ENCODE data around the gene VPS51.
"Not testable (repeated sequence)": the region's sequence is repeated elsewhere in the genome, so short reads cannot be mapped to it uniquely, and the experiment has no call there.

Gene VPS51

DNA sequence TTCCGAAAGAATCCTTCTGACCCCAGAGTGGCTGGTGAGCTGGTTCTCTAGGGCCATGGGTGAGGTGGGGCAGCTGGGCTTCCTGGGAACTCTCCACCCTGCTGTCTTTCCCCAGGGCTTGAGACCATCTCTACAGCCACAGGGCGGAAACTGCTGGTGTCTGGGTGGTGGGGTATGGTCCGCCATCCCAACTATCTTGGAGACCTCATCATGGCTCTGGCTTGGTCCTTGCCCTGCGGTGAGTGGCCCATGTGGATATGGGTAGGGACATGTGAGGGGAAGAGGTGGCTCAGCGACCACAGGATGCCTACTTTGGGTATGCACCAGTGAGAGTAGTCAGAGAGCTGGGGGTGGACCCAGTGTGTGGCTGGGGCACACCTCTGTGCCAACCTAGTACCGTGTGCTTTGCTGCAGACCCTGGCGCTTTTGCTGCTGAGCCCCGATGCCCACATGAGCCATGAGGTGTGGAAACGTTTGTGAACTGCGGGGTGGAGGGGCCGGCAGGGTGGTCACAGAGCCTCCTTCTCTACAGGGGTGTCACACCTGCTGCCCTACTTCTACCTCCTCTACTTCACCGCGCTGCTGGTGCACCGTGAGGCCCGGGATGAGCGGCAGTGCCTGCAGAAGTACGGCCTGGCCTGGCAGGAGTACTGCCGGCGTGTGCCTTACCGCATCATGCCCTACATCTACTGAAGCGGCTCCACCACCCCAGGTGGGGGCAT is 19.5 kb downstream of the VPS51 start:
- Histone ChIP-seq H3K27ac (ENCODE audit: low read depth, low read length) (no peak overlapping the region), H3K4me1 (ENCODE audit: control insufficient read depth, insufficient read depth, low read length) (peaks cover 16% of the 10 kb centered on the region), H3K9ac (ENCODE audit: low read depth, low read length) (no peak overlapping the region)

DNA sequence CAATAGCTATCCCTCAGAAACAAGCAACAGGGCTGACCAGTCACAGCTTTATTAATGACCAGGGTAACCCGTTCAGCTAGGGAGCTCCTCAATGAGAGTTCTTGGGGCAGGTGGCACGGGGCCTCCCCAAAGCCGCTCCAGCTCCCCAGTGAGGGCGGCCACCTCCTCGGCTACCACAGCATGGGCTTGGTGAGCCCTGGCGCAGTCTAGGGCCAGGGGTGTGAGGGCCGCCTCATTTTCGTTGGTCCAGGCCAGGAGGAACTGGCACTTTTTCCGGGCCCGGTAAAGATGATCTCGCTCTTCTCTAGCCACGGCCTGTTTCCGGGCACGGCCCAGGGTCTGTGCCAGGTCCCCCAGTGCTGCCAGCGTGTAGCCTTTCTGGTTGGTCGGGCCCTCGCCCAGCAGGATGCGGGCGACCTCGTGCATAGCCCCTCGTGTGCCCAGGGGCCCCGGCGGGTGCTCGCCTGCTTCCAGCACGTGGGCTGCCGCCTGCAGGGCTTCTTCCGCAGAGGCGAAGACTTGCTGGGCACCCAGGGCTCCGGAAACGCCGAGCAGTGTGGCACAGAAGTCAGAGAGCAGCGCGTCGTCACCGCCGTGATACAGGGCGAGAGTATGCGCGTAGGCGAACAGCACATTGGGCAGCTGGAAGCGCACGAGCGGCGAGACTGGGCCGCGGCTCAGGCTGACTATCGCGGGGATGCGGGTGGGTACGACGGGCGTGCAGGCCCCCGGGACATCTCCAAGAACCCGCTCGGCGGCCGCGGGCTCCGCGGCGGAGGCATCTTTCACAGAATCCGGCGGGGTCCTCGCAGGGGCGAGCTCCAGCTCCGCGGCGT is 20.6 kb downstream of the VPS51 start:
- peak overlapping the region; percentile 92 for H3K27ac ChIP-seq (ENCODE audit: low read depth, low read length)
- H3K9ac ChIP-seq (ENCODE audit: low read depth, low read length), result peak overlapping the region; percentile 81
- H3K27me3 ChIP-seq (ENCODE audit: control insufficient read depth, insufficient read depth, low read length), result no peaks in the 10 kb centered on the region
- no peaks in the 10 kb centered on the region for H3K9me3 ChIP-seq (ENCODE audit: control insufficient read depth, insufficient read depth, low read length)
- H3K4me1 ChIP-seq (ENCODE audit: control insufficient read depth, insufficient read depth, low read length), result peaks cover 16% of the 10 kb centered on the region
- peak overlapping the region; percentile 79 for H3K4me3 ChIP-seq (ENCODE audit: low read depth, low read length)
- peaks cover 42% of the 10 kb centered on the region for H3K36me3 ChIP-seq (ENCODE audit: control insufficient read depth, insufficient read depth, low read length)

More for the DNA sequence above, 19.5 kb downstream of the VPS51 start:
- Histone ChIP-seq H3K4me3 (ENCODE audit: low read depth, low read length) (no peak overlapping the region), H3K27me3 (ENCODE audit: control insufficient read depth, insufficient read depth, low read length) (no peaks in the 10 kb centered on the region), H3K36me3 (ENCODE audit: control insufficient read depth, insufficient read depth, low read length) (peaks cover 35% of the 10 kb centered on the region), H3K9me3 (ENCODE audit: control insufficient read depth, insufficient read depth, low read length) (no peaks in the 10 kb centered on the region)

DNA sequence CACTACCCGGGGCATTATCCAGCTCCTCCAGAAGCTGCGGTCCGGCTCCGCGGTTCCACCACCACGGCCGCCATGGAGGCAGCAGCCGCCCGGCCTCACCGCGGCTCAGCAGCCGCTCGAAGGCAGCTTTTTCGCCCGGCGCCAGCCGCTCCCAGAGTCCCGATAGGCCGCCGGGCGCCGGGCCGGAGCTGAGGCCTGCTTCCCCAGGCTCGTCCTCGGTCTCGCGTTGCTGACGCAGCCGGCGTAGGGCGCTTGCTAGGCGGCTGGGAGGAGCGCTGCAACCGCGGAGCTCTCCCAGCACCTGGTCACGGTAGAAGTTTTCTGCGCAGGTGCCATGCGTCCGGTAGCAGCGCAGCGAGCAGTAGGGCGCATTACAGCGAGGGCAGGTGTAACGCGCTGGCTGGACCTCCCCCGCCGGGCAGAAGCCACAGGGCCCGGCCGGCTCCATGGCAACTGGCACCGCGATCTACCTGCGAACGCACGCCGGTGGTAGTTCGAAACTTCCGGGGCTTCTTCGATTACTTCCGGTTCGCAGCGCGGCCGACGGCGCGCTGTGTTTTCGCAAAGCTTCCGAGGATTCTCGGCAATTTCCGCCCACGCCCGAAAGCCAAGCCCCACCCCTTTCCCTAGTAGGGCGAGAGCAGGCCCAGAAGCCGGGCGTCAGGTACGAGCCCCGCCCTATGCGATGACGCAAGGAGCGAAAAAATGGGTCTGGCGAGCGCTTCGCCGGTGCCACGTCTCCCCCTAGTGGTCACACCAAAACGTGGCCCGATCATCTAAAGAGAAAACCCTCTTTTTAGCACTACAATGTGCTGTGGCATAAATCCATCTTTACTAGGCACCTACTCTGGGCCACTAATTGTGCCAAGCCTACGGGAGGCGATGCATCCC is 21.4 kb downstream of the VPS51 start, which contains the start of gene ZNHIT2:
Gene ZNHIT2 (minus strand): TSS at position 496 of the 891 bp plus-strand sequence. CDS start 48 bp downstream, at position 448.
- H3K9me3 ChIP-seq (ENCODE audit: control insufficient read depth, insufficient read depth, low read length), result no peaks in the 10 kb centered on the region
- H3K27ac ChIP-seq (ENCODE audit: low read depth, low read length), result peak within 1 kb of the TSS; percentile 92
- H3K27me3 ChIP-seq (ENCODE audit: control insufficient read depth, insufficient read depth, low read length), result no peaks in the 10 kb centered on the region
- peak within 1 kb of the TSS; percentile 81 for H3K9ac ChIP-seq (ENCODE audit: low read depth, low read length)
- H3K4me3 ChIP-seq (ENCODE audit: low read depth, low read length), result peak within 1 kb of the TSS; percentile 79
- H3K4me1 ChIP-seq (ENCODE audit: control insufficient read depth, insufficient read depth, low read length), result peaks cover 16% of the 10 kb centered on the region
- peaks cover 42% of the 10 kb centered on the region for H3K36me3 ChIP-seq (ENCODE audit: control insufficient read depth, insufficient read depth, low read length)

- Histone ChIP-seq H3K27me3 (ENCODE audit: control insufficient read depth, insufficient read depth, low read length) (no peaks in the 10 kb centered on the region), H3K4me1 (ENCODE audit: control insufficient read depth, insufficient read depth, low read length) (peaks cover 15% of the 10 kb centered on the region), H3K27ac (ENCODE audit: low read depth, low read length) (peak overlapping the region; percentile 13), H3K4me3 (ENCODE audit: low read depth, low read length) (no peak overlapping the region), H3K9me3 (ENCODE audit: control insufficient read depth, insufficient read depth, low read length) (no peaks in the 10 kb centered on the region), H3K9ac (ENCODE audit: low read depth, low read length) (no peak overlapping the region), H3K36me3 (ENCODE audit: control insufficient read depth, insufficient read depth, low read length) (peaks cover 42% of the 10 kb centered on the region)
These were observed 22.3 kb downstream of the VPS51 start for GRCh38 chr11:65118097-65118837.

- Histone ChIP-seq H3K4me1 (ENCODE audit: control insufficient read depth, insufficient read depth, low read length) (peaks cover 12% of the 10 kb centered on the region), H3K36me3 (ENCODE audit: control insufficient read depth, insufficient read depth, low read length) (peaks cover 43% of the 10 kb centered on the region)
These were observed 23.1 kb downstream of the VPS51 start for GRCh38 chr11:65118891-65119669.

GRCh38 chr11:65119670-65119995 is 23.6 kb downstream of the VPS51 start:
- Histone ChIP-seq H3K4me1 (ENCODE audit: control insufficient read depth, insufficient read depth, low read length) (peaks cover 12% of the 10 kb centered on the region), H3K36me3 (ENCODE audit: control insufficient read depth, insufficient read depth, low read length) (peaks cover 49% of the 10 kb centered on the region), H3K4me3 (ENCODE audit: low read depth, low read length) (no peak overlapping the region), H3K27ac (ENCODE audit: low read depth, low read length) (no peak overlapping the region), H3K27me3 (ENCODE audit: control insufficient read depth, insufficient read depth, low read length) (no peaks in the 10 kb centered on the region), H3K9ac (ENCODE audit: low read depth, low read length) (no peak overlapping the region), H3K9me3 (ENCODE audit: control insufficient read depth, insufficient read depth, low read length) (no peaks in the 10 kb centered on the region)

More at GRCh38 chr11:65118891-65119669, 23.1 kb downstream of the VPS51 start:
- H3K9ac ChIP-seq (ENCODE audit: low read depth, low read length); H3K9me3 ChIP-seq (ENCODE audit: control insufficient read depth, insufficient read depth, low read length); H3K4me3 ChIP-seq (ENCODE audit: low read depth, low read length); H3K27ac ChIP-seq (ENCODE audit: low read depth, low read length); H3K27me3 ChIP-seq (ENCODE audit: control insufficient read depth, insufficient read depth, low read length): not testable (repeated sequence)

GRCh38 chr11:65120831-65121230 is 24.8 kb downstream of the VPS51 start:
- Histone ChIP-seq H3K27me3 (ENCODE audit: control insufficient read depth, insufficient read depth, low read length) (no peaks in the 10 kb centered on the region), H3K4me3 (ENCODE audit: low read depth, low read length) (peak overlapping the region; percentile 84), H3K36me3 (ENCODE audit: control insufficient read depth, insufficient read depth, low read length) (peaks cover 55% of the 10 kb centered on the region), H3K4me1 (ENCODE audit: control insufficient read depth, insufficient read depth, low read length) (peaks cover 12% of the 10 kb centered on the region), H3K27ac (ENCODE audit: low read depth, low read length) (peak overlapping the region; percentile 79), H3K9ac (ENCODE audit: low read depth, low read length) (peak overlapping the region; percentile 94), H3K9me3 (ENCODE audit: control insufficient read depth, insufficient read depth, low read length) (no peaks in the 10 kb centered on the region)

DNA sequence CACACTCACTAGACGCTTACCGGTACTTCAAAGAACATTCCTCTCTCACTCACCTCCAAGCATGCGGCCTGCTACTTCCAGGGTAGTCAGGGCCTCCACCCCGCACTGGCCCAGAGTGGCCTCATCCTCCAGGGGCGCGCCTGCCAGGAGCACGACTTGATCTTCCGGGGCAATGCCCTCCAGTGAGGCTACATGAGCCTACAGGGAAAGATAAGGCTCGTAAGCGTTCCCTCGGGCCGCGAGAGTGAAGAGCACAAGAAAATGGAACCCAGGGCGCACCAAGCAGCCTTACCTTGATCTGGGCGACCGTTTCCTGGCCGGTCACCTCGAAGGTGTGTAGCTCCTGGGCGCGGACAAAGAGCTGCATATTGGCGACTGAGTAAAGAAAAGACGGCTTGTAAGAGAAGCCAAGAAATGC is 25.4 kb downstream of the VPS51 start:
- Histone ChIP-seq H3K36me3 (ENCODE audit: control insufficient read depth, insufficient read depth, low read length) (peaks cover 56% of the 10 kb centered on the region), H3K9me3 (ENCODE audit: control insufficient read depth, insufficient read depth, low read length) (no peaks in the 10 kb centered on the region), H3K4me1 (ENCODE audit: control insufficient read depth, insufficient read depth, low read length) (peaks cover 6% of the 10 kb centered on the region), H3K27ac (ENCODE audit: low read depth, low read length) (peak overlapping the region; percentile 79), H3K4me3 (ENCODE audit: low read depth, low read length) (peak overlapping the region; percentile 84), H3K27me3 (ENCODE audit: control insufficient read depth, insufficient read depth, low read length) (no peaks in the 10 kb centered on the region), H3K9ac (ENCODE audit: low read depth, low read length) (peak overlapping the region; percentile 94)

DNA sequence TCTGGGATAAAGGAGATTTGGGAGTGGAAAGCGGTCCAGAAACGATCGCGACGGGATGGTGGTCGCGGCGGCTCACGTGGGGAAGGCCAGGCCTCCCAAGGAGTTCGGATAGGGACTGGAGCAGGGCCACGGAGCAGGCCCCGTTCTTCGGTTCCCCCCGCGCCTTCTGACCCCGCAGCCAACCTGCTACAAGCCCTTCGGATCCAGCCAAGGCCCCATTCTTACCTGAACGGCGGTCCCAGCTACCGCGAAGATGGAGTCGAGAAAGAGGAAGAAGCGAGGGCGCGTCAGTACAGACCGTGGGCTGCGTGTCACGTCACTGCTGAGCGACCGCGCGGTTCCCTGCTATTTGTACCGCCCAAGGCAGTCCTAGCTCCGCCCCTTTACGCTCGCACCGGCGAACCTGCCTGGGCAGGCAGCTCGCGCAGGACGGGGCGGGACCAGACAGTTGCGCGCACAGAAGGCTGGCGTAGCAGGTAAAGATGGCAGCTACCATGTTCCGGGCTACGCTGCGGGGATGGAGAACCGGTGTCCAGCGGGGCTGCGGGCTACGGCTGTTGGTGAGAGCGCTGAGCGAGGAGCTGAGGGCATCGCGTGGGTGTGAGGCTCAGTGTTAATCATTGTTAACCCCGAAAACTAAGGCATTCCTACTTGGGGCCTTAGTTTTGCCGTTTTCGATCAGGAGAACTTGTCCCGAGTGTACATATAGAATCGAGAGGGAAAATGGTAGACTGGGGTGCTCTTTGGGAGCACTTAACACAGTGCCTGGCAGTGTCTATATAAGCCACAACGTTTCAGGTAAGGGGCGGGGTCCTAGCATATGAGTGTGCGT is 26.1 kb downstream of the VPS51 start, which contains the start of the genes FAU and MRPL49:
Gene FAU (minus strand): TSS at position 270 of the 832 bp plus-strand sequence. CDS start 321 bp downstream, outside the sequence.
Gene MRPL49 (plus strand): TSS at position 457 of the 832 bp plus-strand sequence. CDS start 26 bp downstream, at position 483.
- H3K9ac ChIP-seq (ENCODE audit: low read depth, low read length), result peak within 1 kb of the TSS; percentile 94
- no peaks in the 10 kb centered on the region for H3K27me3 ChIP-seq (ENCODE audit: control insufficient read depth, insufficient read depth, low read length)
- H3K9me3 ChIP-seq (ENCODE audit: control insufficient read depth, insufficient read depth, low read length), result no peaks in the 10 kb centered on the region
- H3K27ac ChIP-seq (ENCODE audit: low read depth, low read length), result peak within 1 kb of the TSS; percentile 82
- peak within 1 kb of the TSS; percentile 84 for H3K4me3 ChIP-seq (ENCODE audit: low read depth, low read length)
- peaks cover 63% of the 10 kb centered on the region for H3K36me3 ChIP-seq (ENCODE audit: control insufficient read depth, insufficient read depth, low read length)
- peaks cover 5% of the 10 kb centered on the region for H3K4me1 ChIP-seq (ENCODE audit: control insufficient read depth, insufficient read depth, low read length)
